SK-N-SH treated with all-trans-retinoic acid at 6 μM for 48 hours (cell line): ENCODE measurements around the gene HP1BP3.

ENCODE experiments used
- ARNTL ChIP-seq: fragments of 450-650 bp; formaldehyde crosslinking; IDR thresholded peaks from 2 replicates; pipeline ENCODE4 v1.5.0; 2020; ENCODE audit warnings: low read depth, mild to moderate bottlenecking, moderate library complexity, borderline replicate concordance
- CSRNP3 ChIP-seq: fragments of 250-450 bp; sonication (Bioruptor Pico); IDR thresholded peaks from 2 replicates; pipeline ENCODE4 v1.5.1; 2021; ENCODE audit warnings: mild to moderate bottlenecking, moderate library complexity
- ESRRG ChIP-seq: fragments of 250-450 bp; sonication (Bioruptor Pico); IDR thresholded peaks from 2 replicates; pipeline ENCODE4 v1.6.1; 2021; ENCODE audit warnings: mild to moderate bottlenecking
- ISL1 ChIP-seq: fragments of 250-450 bp; sonication (Bioruptor Pico); IDR thresholded peaks from 2 replicates; pipeline ENCODE4 v2.1.2; 2022; ENCODE audit warnings: mild to moderate bottlenecking, moderate library complexity
- RARB ChIP-seq: fragments of 250-450 bp; sonication (Bioruptor Pico); IDR thresholded peaks from 2 replicates; pipeline ENCODE4 v1.8.0; 2021; ENCODE audit warnings: mild to moderate bottlenecking, moderate library complexity
- TSHZ2 ChIP-seq: fragments of 250-450 bp; sonication (Bioruptor Pico); IDR thresholded peaks from 2 replicates; pipeline ENCODE4 v1.5.0; 2020; ENCODE audit warnings: mild to moderate bottlenecking, moderate library complexity
- ZC3H10 ChIP-seq: fragments of 250-450 bp; sonication (Bioruptor Pico); IDR thresholded peaks from 2 replicates; pipeline ENCODE4 v1.5.1; 2021; ENCODE audit warnings: mild to moderate bottlenecking, moderate library complexity
- ZFP3 ChIP-seq: fragments of 250-450 bp; sonication (Bioruptor Pico); IDR thresholded peaks from 2 replicates; pipeline ENCODE4 v1.5.0; 2020; ENCODE audit warnings: mild to moderate bottlenecking, moderate library complexity
- ZFP30 ChIP-seq: fragments of 450-650 bp; formaldehyde crosslinking; IDR thresholded peaks from 2 replicates; pipeline ENCODE4 v1.5.0; 2022; ENCODE audit warnings: mild to moderate bottlenecking, moderate library complexity
- ZNF565 ChIP-seq: fragments of 450-650 bp; formaldehyde crosslinking; conservative IDR thresholded peaks from 2 replicates; pipeline ENCODE4 v1.5.0; 2020; ENCODE audit warnings: low read depth, mild to moderate bottlenecking, moderate library complexity
- ZNF70 ChIP-seq: fragments of 450-650 bp; formaldehyde crosslinking; IDR thresholded peaks from 2 replicates; pipeline ENCODE4 v1.5.0; 2020; ENCODE audit warnings: mild to moderate bottlenecking, moderate library complexity
- ZNF8 ChIP-seq: fragments of 450-650 bp; formaldehyde crosslinking; IDR thresholded peaks from 2 replicates; pipeline ENCODE4 v1.5.0; 2020; ENCODE audit warnings: mild to moderate bottlenecking, moderate library complexity

GRCh38 chr1:20786253-20787028, 666 bp downstream of the HP1BP3 start:
- no peak for TF ChIP-seq ZC3H10
- TF ChIP-seq ARNTL, result no peak
- TF ChIP-seq ZNF8, result no peak
- TF ChIP-seq ZNF565 (CRISPR knock-in tag), result no peak
- TF ChIP-seq ESRRG (CRISPR knock-in tag), result no peak
- TF ChIP-seq ZFP3 (CRISPR knock-in tag), result 0 out of 2 replicates have a peak, but pooled peaks have one; percentile 33
- TF ChIP-seq ZNF70, result no peak
- TF ChIP-seq TSHZ2, result 0 out of 2 replicates have a peak, but pooled peaks have one; percentile 20
- no peak for TF ChIP-seq CSRNP3 (CRISPR knock-in tag)
- no peak for TF ChIP-seq ZFP30 (CRISPR knock-in tag)
- no peak for TF ChIP-seq RARB (CRISPR knock-in tag)
- TF ChIP-seq ISL1 (CRISPR knock-in tag), result no peak
